ENCODE data around the gene GRM2.

GRM2 gene

GRCh38 chr3:51706788-51707731 is at the start of gene GRM2:
Gene GRM2 (plus strand): TSS chr3:51707068. CDS start chr3:51708984, 1,916 bp downstream.
- no peak for DNase-seq

- DNase-seq, result no peak
These were observed 49.6 kb upstream of the GRM2 start for GRCh38 chr3:51657234-51657633.

- no peak for DNase-seq
These were observed 46.9 kb upstream of the GRM2 start for GRCh38 chr3:51659942-51660341.

GRCh38 chr3:51662456-51662855 is 44.4 kb upstream of the GRM2 start:
- no peak for DNase-seq

- no peak for DNase-seq
These were observed 38.1 kb upstream of the GRM2 start for GRCh38 chr3:51668756-51669155.

- peak; percentile 84 for DNase-seq
These were observed 37.4 kb upstream of the GRM2 start for GRCh38 chr3:51669241-51670052.

GRCh38 chr3:51670053-51670822 is 36.6 kb upstream of the GRM2 start:
- DNase-seq, result peak; percentile 5

- peak; percentile 97 for DNase-seq
These were observed 35.8 kb upstream of the GRM2 start, which contains the start of gene TEX264 for GRCh38 chr3:51670823-51671733. Gene TEX264 (plus strand): TSS chr3:51671252. CDS start chr3:51674305, 3,053 bp downstream.

GRCh38 chr3:51671734-51672475 is 35.0 kb upstream of the GRM2 start:
- peak; percentile 82 for DNase-seq

- no peak for DNase-seq
These were observed 33.6 kb upstream of the GRM2 start for GRCh38 chr3:51673181-51673801.

GRCh38 chr3:51673802-51674654 is 32.8 kb upstream of the GRM2 start:
- no peak for DNase-seq

- DNase-seq, result no peak
These were observed 31.7 kb upstream of the GRM2 start for GRCh38 chr3:51675201-51675611.

GRCh38 chr3:51676102-51676640 is 30.7 kb upstream of the GRM2 start:
- DNase-seq, result no peak

GRCh38 chr3:51677358-51677757 is 29.5 kb upstream of the GRM2 start:
- no peak for DNase-seq

GRCh38 chr3:51678186-51678585 is 28.7 kb upstream of the GRM2 start:
- no peak for DNase-seq

- DNase-seq, result no peak
These were observed 28.2 kb upstream of the GRM2 start for GRCh38 chr3:51678641-51679040.

- no peak for DNase-seq
These were observed 27.6 kb upstream of the GRM2 start for GRCh38 chr3:51679318-51679717.

- no peak for DNase-seq
These were observed 27.1 kb upstream of the GRM2 start for GRCh38 chr3:51679777-51680176.

- DNase-seq, result no peak
These were observed 26.7 kb upstream of the GRM2 start for GRCh38 chr3:51680196-51680595.

Measured in RPMI8226 (cell line).